SK-N-SH treated with all-trans-retinoic acid at 6 μM for 48 hours (cell line): ENCODE measurements around the gene SPP1.

Experiments used
- ATAC-seq: fragments of 200-7000 bp; cut with Tn5 transposase; 3 replicates; pipeline ENCODE4 v1.9.1; 2020; ENCODE audit warnings: mild to moderate bottlenecking, moderate library complexity
- ARNTL ChIP-seq: fragments of 450-650 bp; formaldehyde crosslinking; IDR thresholded peaks from 2 replicates; pipeline ENCODE4 v1.5.0; 2020; ENCODE audit warnings: low read depth, mild to moderate bottlenecking, moderate library complexity, borderline replicate concordance
- CREB5 ChIP-seq: fragments of 250-450 bp; sonication (Bioruptor Pico); IDR thresholded peaks from 2 replicates; pipeline ENCODE4 v1.5.1; 2020; ENCODE audit warnings: low read depth, mild to moderate bottlenecking, moderate library complexity
- CSDC2 ChIP-seq: fragments of 250-450 bp; sonication (Bioruptor Pico); IDR thresholded peaks from 2 replicates; pipeline ENCODE4 v1.5.0; 2020; ENCODE audit warnings: mild to moderate bottlenecking, moderate library complexity
- CSRNP3 ChIP-seq: fragments of 250-450 bp; sonication (Bioruptor Pico); IDR thresholded peaks from 2 replicates; pipeline ENCODE4 v1.5.1; 2021; ENCODE audit warnings: mild to moderate bottlenecking, moderate library complexity
- ESRRG ChIP-seq: fragments of 250-450 bp; sonication (Bioruptor Pico); IDR thresholded peaks from 2 replicates; pipeline ENCODE4 v1.6.1; 2021; ENCODE audit warnings: mild to moderate bottlenecking
- GLIS3 ChIP-seq: fragments of 250-450 bp; sonication (Bioruptor Pico); IDR thresholded peaks from 2 replicates; pipeline ENCODE4 v1.5.0; 2020; ENCODE audit warnings: mild to moderate bottlenecking, moderate library complexity
- ISL1 ChIP-seq: fragments of 250-450 bp; sonication (Bioruptor Pico); IDR thresholded peaks from 2 replicates; pipeline ENCODE4 v2.1.2; 2022; ENCODE audit warnings: mild to moderate bottlenecking, moderate library complexity
- OSR1 ChIP-seq: fragments of 250-450 bp; sonication (Bioruptor Pico); IDR thresholded peaks from 2 replicates; pipeline ENCODE4 v1.8.0; 2022; ENCODE audit warnings: moderate library complexity, mild to moderate bottlenecking, inconsistent platforms
- PATZ1 ChIP-seq: fragments of 250-450 bp; sonication (Bioruptor Pico); IDR thresholded peaks from 2 replicates; pipeline ENCODE4 v1.8.0; 2020; ENCODE audit warnings: mild to moderate bottlenecking, moderate library complexity, borderline replicate concordance
- POU6F1 ChIP-seq: fragments of 250-450 bp; sonication (Bioruptor Pico); IDR thresholded peaks from 2 replicates; pipeline ENCODE4 v1.8.0; 2021; ENCODE audit warnings: low read depth, mild to moderate bottlenecking, moderate library complexity, borderline replicate concordance
- PPARA ChIP-seq: fragments of 250-450 bp; sonication (Bioruptor Pico); IDR thresholded peaks from 2 replicates; pipeline ENCODE4 v1.5.0; 2020; ENCODE audit warnings: mild to moderate bottlenecking, borderline replicate concordance
- RARB ChIP-seq: fragments of 250-450 bp; sonication (Bioruptor Pico); IDR thresholded peaks from 2 replicates; pipeline ENCODE4 v1.8.0; 2021; ENCODE audit warnings: mild to moderate bottlenecking, moderate library complexity
- SNAI2 ChIP-seq: fragments of 250-450 bp; sonication (Bioruptor Pico); IDR thresholded peaks from 2 replicates; pipeline ENCODE4 v1.5.0; 2020; ENCODE audit warnings: mild to moderate bottlenecking, moderate library complexity
- TCF4 ChIP-seq: fragments of 250-450 bp; sonication (Bioruptor Pico); IDR thresholded peaks from 2 replicates; pipeline ENCODE4 v1.8.0; 2021; ENCODE audit warnings: mild to moderate bottlenecking, moderate library complexity, borderline replicate concordance
- TOX ChIP-seq: fragments of 250-450 bp; sonication (Bioruptor Pico); IDR thresholded peaks from 2 replicates; pipeline ENCODE4 v1.8.0; 2021; ENCODE audit warnings: mild to moderate bottlenecking, moderate library complexity, borderline replicate concordance
- TSHZ2 ChIP-seq: fragments of 250-450 bp; sonication (Bioruptor Pico); IDR thresholded peaks from 2 replicates; pipeline ENCODE4 v1.5.0; 2020; ENCODE audit warnings: mild to moderate bottlenecking, moderate library complexity
- ZC3H10 ChIP-seq: fragments of 250-450 bp; sonication (Bioruptor Pico); IDR thresholded peaks from 2 replicates; pipeline ENCODE4 v1.5.1; 2021; ENCODE audit warnings: mild to moderate bottlenecking, moderate library complexity
- ZFP3 ChIP-seq: fragments of 250-450 bp; sonication (Bioruptor Pico); IDR thresholded peaks from 2 replicates; pipeline ENCODE4 v1.5.0; 2020; ENCODE audit warnings: mild to moderate bottlenecking, moderate library complexity
- ZFP30 ChIP-seq: fragments of 450-650 bp; formaldehyde crosslinking; IDR thresholded peaks from 2 replicates; pipeline ENCODE4 v1.5.0; 2022; ENCODE audit warnings: mild to moderate bottlenecking, moderate library complexity
- ZNF565 ChIP-seq: fragments of 450-650 bp; formaldehyde crosslinking; conservative IDR thresholded peaks from 2 replicates; pipeline ENCODE4 v1.5.0; 2020; ENCODE audit warnings: low read depth, mild to moderate bottlenecking, moderate library complexity
- ZNF70 ChIP-seq: fragments of 450-650 bp; formaldehyde crosslinking; IDR thresholded peaks from 2 replicates; pipeline ENCODE4 v1.5.0; 2020; ENCODE audit warnings: mild to moderate bottlenecking, moderate library complexity
- ZNF8 ChIP-seq: fragments of 450-650 bp; formaldehyde crosslinking; IDR thresholded peaks from 2 replicates; pipeline ENCODE4 v1.5.0; 2020; ENCODE audit warnings: mild to moderate bottlenecking, moderate library complexity

The SPP1 gene

GRCh38 chr4:88010966-88011365, 35.5 kb downstream of the SPP1 start:
- ATAC-seq = no peak
- TF ChIP-seq ZFP3 (CRISPR knock-in tag) (no peak), ISL1 (CRISPR knock-in tag) (no peak), OSR1 (no peak), ZNF70 (CRISPR knock-in tag) (no peak), SNAI2 (no peak), CREB5 (CRISPR knock-in tag) (no peak), CSRNP3 (CRISPR knock-in tag) (no peak), ARNTL (CRISPR knock-in tag) (no peak), GLIS3 (no peak), TOX (no peak), TCF4 (CRISPR knock-in tag) (no peak), ZC3H10 (CRISPR knock-in tag) (no peak), POU6F1 (CRISPR knock-in tag) (no peak), CSDC2 (CRISPR knock-in tag) (no peak), ZNF8 (CRISPR knock-in tag) (no peak), ZNF565 (CRISPR knock-in tag) (no peak), ZFP30 (CRISPR knock-in tag) (no peak), RARB (CRISPR knock-in tag) (no peak), PPARA (CRISPR knock-in tag) (no peak)
- TF ChIP-seq, all 23 proteins: peak for 0

- no peak for ATAC-seq
- TF ChIP-seq ZNF70 (CRISPR knock-in tag) = no peak
- no peak for TF ChIP-seq CSRNP3 (CRISPR knock-in tag)
- no peak for TF ChIP-seq ARNTL (CRISPR knock-in tag)
- no peak for TF ChIP-seq GLIS3
- TF ChIP-seq PATZ1 = no peak
- TF ChIP-seq TSHZ2 (CRISPR knock-in tag) = no peak
- TF ChIP-seq ZNF8 (CRISPR knock-in tag) = no peak
- no peak for TF ChIP-seq ZFP3 (CRISPR knock-in tag)
- TF ChIP-seq TOX = no peak
- TF ChIP-seq POU6F1 (CRISPR knock-in tag) = no peak
- TF ChIP-seq TCF4 (CRISPR knock-in tag) = no peak
- no peak for TF ChIP-seq ESRRG (CRISPR knock-in tag)
Measured at GRCh38 chr4:88012647-88013046, 37.1 kb downstream of the SPP1 start.
